GM11168 (cell line): ENCODE data around the gene HOXC13.

Source experiments
- in situ Hi-C: fragments of 300-500 bp; cut with MboI; formaldehyde crosslinking; loops from one replicate; pipeline ENCODE4 v1.12.0; 2022; ENCODE audit warnings: low sequenced_read_pairs; ENCODE audit not compliant: unreplicated experiment

The HOXC13 gene

DNA sequence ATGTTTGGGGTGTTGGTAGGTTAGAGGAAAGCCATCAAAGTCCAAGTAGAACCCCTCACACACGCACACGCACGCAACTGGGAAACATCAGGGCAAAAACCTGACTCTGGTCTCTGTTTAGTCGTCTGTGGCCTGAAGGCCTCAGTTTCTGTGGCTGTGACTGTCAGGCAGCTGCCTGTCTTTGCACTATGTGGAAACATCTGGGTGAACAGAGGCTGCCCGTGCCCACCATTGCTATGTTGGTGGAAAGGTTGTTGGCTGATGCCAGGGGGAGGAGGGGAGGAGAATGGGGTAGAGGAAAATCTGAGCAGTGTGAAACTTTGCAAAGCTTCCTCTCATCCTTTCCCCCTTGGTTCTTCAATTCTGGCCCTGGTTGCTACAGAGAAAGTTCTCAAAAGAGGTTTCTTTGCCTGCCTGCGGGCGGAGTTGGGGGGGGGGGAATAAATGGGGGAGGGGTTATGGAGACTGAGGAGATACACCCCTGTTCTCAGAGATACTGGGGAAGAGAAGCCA lies 53.8 kb downstream of the HOXC13 start:
- in situ Hi-C loops = no loop called here

DNA sequence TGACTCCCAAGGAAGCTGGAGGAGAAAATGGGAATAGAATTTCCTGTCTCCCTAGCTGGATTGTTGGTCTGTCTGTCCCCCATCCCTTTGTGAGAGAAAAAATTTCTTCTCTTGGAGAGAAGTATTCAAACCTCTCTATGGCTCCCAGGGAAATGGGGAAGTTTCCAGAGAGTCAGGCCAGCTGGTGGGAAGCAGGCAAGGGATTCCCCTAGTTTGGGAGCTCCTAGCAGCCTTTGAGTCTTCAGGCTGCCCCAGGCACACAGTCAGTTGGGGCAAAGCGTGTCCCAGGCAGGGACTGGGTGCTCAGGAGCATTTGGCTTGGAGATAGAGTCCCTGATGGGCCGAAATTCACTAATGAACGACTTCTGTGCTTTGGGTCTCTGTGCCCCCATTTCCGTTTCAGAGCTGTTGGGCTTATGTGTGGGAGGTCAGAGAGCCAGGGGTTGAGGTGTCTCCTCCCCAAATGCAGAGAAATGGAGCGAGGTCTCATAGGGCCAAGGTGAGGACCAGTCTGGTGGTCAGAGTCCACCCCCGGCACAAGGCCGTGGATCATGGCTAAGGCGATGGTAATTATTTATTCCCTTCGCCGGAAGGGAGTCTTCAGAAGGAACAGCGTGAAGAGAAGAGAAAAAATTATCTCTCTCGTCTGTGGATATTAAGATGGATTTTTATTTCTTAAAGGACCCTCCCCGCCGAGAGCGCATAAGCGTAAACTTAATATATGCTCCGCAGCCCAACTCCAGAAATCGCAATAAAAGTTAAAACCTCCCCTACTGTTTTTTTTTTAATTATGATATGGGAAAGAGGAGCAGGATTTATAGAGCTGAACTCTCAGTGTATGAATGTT lies 54.8 kb downstream of the HOXC13 start:
- in situ Hi-C loops = no loop called here

DNA sequence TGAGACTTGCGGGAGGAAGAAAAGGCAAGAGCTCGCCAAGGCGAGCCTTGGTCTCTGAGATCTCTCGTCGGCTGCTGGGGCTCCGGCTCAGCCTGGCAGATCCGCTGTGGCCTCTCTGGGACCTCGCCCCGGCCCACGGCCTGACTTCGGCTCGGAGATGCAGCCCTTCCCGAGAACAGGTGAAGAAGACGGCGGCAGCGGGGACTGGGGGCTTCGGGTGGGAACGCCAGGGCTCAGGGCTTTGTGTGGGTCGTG lies 55.3 kb downstream of the HOXC13 start:
- in situ Hi-C loops = no loop called here

DNA sequence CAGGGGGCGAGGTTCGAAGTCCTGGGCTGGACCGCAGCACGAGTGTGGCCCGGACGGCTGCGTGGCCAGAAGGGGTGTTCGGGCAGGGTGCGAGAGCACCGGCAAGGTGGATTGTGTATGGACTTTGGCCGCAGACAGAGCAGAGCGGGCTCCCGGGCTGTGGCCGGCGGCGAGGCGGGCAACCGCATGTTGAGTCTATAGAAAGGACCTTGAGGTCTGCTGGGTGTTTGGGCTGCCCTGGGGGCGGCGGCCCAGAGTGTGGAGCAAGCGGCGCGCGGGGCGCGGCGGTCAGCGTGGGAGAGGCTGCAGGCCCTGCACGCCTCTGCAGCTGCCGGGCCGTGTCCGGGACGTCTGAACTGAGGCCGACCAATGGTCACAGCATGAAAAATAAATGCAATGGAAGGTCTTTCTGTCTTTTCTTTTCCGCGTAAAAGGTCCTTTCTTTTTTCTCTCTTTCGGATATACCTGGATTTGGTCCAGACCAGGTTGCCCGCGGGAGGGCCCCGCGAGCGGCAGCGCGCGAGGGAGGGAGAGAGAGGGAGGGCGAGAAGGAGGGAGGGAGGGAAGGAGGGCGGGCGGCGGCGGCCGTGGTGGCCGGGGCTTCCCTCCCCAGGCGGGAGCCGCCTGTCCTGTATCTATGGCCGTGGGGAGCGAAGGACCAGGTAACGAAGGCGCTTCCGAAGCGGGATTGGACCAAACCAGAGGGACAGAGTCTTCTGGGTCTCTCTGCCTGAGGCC lies 55.8 kb downstream of the HOXC13 start:
- in situ Hi-C loops = no loop called here

DNA sequence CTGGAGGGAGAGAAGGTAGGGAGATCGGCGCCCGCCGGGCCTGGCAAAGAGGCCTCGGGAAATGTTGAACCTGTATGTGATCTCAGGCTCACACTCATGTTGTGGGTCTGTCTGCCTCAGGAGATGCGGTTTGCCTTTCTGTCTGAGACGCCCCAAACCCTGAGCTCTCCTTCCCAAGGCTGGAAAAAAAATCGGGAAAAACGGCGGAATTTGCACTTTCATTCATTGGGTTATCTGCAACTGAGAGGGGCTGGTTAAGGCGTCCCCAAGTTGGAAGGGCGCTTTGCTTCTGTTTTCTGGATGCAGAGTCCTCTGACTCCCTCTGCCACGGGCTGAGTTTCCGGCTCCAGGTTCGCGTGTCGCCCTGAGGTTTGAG lies 56.4 kb downstream of the HOXC13 start:
- in situ Hi-C loops = no loop called here

DNA sequence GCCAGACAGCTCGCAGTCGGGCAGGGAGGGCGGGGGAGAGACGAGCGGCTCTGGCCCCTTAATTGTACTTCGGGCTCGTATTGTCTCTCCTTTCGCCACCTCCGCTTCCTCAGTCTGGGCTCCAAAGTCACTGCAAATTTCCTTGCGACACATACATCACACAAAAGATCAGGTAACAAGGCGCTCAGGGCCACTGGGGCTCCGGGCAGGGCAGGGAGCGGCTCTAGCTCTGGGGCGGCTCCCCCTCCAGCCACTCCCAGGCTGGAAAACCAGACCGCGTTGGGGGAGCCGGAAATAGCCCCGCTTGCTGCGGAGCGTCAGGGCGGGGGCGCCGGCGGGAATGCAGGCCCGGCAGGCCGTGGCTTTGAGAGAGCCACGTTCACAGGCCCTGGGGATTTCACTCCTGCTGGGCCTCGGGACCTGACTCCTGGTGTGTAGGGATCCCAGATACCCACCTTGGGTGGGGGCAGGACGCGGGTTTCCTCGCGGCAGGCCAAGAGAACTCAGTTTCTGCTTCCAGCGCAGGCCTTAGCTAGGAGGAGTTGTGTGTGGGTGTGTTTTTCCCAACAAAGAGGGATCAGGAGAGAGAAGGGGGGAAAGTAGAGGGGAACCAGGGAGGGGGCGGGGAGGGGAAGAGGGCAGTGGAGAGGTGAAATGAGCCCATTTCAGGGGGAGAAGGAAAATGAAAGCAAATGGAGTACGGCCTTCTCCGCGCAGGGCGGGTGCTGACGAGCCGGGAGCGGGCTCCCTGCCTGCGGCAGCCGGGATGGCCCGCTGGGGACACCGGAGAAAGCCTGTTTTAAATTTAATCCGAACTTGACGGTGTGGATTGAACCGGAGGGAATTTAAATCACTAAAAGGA lies 57.0 kb downstream of the HOXC13 start:
- in situ Hi-C loops = no loop called here
